Upper lobe of left lung (tissue), 4 donors: ENCODE results near the gene CCDC183.

Experiments
- POLR2A ChIP-seq, 4 donors: fragments of 450-650 bp; IDR thresholded peaks; one replicate each; pipeline ENCODE4 v1.5.1; 2016 to 2017; ENCODE audit warnings: antibody characterized with exemption in 4 of 4, mild to moderate bottlenecking in 2 of 4
- POLR2AphosphoS5 ChIP-seq, 2 donors: sonication (generic); formaldehyde crosslinking; IDR thresholded peaks; one replicate each; pipeline ENCODE4 v1.5.1; 2017; ENCODE audit warnings: antibody characterized with exemption in 2 of 2
- TF ChIP-seq, protein P1 (sequence below), 6 experiments: fragments of 450-650 bp in 4 of 6; fragments of 200-600 bp in 2 of 6; sonication (generic) in 2 of 6; IDR thresholded peaks; one replicate each; pipeline ENCODE4 v1.5.1; 2016 to 2019; ENCODE audit warnings: antibody characterized with exemption in 6 of 6

DNA sequence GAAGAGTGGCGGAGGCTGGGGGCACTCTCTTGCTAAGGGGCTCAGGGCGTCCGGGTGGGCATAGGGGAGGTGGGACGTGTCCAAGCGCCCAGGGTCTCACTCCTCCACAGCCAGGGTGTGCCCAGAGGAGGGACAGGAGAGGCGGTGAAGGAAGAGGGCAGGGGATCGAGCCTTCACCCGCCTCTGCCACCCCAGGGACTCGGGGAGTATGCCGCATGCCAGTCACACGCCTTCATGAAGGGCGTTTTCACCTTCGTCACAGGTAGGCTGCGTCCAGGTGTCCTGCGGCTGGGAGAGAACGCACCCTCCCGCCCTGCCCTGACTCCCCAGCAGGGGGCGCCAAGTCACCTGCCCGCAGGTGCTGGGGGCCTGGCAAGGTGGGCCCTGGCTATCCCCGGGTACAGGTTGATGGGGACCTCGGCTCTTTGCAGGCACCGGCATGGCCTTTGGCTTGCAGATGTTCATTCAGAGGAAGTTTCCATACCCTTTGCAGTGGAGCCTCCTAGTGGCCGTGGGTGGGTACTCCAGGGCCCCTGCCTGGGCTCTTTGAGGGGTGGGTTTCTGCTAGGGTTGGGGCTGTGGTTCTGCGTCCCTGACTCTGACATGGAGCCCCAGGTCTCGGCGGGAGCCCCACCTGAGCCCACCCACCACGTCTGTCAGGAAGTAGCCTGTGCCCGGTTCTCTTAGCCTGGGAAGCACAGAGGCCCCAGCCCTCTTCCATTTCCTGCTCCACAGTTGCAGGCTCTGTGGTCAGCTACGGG lies 4.4 kb upstream of the CCDC183 start:
- TF ChIP-seq, protein P1, sequence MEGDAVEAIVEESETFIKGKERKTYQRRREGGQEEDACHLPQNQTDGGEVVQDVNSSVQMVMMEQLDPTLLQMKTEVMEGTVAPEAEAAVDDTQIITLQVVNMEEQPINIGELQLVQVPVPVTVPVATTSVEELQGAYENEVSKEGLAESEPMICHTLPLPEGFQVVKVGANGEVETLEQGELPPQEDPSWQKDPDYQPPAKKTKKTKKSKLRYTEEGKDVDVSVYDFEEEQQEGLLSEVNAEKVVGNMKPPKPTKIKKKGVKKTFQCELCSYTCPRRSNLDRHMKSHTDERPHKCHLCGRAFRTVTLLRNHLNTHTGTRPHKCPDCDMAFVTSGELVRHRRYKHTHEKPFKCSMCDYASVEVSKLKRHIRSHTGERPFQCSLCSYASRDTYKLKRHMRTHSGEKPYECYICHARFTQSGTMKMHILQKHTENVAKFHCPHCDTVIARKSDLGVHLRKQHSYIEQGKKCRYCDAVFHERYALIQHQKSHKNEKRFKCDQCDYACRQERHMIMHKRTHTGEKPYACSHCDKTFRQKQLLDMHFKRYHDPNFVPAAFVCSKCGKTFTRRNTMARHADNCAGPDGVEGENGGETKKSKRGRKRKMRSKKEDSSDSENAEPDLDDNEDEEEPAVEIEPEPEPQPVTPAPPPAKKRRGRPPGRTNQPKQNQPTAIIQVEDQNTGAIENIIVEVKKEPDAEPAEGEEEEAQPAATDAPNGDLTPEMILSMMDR (IDR thresholded peaks at IDR 0.05), result peak; percentile 91 to 99 (median 95)
- no peak for TF ChIP-seq POLR2AphosphoS5 (IDR thresholded peaks at IDR 0.05)
- TF ChIP-seq POLR2A (IDR thresholded peaks at IDR 0.05), result peak in 1 of 4 donors; percentile 32
